LNCAP (cell line): ENCODE results near the gene CRELD2.

Source experiments
- TF ChIP-seq, protein P1 (sequence below): fragments of 450-650 bp; IDR thresholded peaks from 2 replicates; pipeline ENCODE4 v1.5.1; 2017; ENCODE audit warnings: mild to moderate bottlenecking

CRELD2 gene

DNA sequence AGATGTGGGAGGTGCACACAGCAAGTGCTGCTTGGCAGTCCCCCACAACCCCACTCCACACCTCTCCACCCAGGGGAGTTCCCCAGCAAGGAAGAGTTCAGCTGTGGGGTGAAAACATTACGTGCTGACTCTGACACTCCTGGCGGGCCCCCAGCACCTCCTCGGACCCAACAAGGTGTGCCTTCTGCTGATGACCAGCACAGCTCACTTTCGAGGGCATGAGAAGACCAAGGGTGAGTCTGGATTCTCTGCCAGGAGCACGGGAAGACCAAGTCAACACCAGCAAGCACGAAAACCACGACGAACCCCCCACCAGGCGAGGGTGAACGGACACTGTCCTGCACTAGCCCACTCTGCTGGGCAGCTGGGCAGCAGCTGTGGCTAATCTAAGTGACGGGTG lies 1.6 kb upstream of the CRELD2 start:
- TF ChIP-seq, protein P1, sequence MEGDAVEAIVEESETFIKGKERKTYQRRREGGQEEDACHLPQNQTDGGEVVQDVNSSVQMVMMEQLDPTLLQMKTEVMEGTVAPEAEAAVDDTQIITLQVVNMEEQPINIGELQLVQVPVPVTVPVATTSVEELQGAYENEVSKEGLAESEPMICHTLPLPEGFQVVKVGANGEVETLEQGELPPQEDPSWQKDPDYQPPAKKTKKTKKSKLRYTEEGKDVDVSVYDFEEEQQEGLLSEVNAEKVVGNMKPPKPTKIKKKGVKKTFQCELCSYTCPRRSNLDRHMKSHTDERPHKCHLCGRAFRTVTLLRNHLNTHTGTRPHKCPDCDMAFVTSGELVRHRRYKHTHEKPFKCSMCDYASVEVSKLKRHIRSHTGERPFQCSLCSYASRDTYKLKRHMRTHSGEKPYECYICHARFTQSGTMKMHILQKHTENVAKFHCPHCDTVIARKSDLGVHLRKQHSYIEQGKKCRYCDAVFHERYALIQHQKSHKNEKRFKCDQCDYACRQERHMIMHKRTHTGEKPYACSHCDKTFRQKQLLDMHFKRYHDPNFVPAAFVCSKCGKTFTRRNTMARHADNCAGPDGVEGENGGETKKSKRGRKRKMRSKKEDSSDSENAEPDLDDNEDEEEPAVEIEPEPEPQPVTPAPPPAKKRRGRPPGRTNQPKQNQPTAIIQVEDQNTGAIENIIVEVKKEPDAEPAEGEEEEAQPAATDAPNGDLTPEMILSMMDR = no peak

DNA sequence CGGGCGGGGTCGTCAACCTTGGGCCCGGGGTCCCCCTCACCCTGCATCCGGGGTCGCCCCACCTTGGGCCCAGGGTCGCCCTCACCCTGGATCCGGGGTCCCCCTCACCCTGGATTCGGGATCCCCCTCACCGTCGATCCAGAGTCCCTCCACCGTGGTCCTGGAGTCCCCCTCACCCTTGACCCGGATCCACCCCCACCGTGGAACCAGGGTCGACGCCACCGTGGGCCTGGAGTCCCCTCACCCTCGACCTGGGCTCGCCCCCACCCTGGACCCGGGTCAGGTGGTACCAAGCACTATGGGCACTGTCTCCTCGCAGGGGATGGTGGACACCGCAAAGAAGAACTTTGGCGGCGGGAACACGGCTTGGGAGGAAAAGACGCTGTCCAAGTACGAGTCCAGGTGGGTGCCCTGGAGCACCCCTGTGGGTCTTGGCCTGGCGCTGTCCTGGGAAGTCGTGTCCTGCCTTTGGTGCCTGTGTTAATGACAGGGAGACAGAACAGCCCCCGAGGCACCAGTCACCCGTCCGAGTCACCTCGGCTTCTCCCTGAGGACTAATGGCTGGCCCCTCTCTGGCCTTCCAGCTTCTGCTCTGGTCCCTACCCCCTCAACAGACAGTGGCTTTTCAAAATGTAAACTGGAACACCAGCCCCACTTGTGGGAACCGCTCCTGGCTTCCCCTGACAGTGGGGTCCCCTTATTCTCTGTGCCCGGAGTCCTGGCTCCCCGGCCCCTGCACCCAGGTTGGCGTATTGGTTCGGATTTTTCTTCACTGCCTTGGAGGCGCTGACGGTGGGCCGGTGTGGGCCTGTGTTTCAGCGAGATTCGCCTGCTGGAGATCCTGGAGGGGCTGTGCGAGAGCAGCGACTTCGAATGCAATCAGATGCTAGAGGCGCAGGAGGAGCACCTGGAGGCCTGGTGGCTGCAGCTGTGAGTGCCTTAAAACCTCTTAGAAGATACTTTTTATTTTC lies 762 bp downstream of the CRELD2 start:
- TF ChIP-seq, protein P1 = no peak

DNA sequence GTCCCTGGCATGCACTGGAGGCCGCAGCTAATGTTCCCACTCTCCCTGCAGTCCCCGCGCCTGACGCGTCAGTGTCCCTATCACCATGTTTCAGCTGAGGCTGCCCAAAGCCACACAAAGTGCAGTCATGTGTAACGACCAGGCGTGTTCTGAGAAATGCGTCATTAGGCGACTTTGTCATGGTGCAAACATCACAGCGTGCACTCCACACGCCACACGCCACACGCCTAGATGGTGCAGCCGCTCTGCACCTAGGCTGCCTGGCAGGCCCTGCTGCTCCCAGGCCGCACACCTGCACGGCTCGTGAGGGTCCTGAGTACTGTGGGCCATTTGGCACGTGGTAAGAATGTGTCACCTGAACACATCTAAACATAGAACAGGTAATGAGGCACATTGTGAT lies 2.4 kb downstream of the CRELD2 start:
- TF ChIP-seq, protein P1 = no peak

DNA sequence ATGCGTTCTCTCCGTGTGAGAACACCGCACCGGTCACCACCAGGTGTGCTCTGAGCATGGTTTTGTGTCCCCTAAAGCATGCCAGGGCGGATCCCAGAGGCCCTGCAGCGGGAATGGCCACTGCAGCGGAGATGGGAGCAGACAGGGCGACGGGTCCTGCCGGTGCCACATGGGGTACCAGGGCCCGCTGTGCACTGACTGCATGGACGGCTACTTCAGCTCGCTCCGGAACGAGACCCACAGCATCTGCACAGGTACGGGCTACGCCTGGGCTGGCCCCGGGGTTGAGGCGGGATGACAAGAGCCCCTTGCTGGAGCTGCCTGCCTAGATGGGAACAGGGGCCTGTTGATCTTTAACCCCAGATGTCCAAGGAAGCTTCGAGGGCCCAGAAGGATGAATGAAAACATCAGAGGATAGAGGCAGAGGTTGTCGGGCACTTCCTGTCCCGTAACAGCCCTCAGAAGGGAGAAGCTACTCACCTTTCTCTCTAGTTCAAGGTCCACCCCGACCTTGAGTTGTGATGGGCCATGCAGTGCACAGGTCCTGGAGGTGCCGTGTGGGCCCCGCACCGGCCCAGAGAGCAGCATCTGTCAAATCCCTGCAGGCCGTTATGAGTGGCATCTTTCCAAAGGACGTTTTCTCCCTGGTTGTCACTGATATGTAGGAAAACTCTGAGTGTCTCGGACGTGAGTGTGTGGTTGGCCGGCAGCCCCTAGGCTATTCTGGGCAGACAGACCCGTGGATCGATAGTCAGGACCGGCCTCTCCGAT lies 3.3 kb downstream of the CRELD2 start:
- TF ChIP-seq, protein P1 = no peak

DNA sequence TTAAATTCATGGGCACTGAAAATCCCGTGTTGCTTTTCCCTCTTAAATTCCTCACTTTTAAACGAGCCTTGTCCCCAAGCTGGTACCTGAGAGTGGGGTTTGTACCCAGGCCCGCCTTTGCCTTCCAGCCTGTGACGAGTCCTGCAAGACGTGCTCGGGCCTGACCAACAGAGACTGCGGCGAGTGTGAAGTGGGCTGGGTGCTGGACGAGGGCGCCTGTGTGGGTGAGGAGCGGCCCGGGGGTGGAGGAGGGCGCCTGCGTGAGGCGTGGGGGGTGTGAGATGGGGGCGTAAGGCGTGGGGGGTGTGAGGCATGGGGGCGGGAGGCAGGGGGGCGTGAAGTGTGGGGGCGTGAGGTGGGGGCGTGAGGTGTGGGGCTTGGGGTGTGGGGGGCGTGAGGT lies 4.0 kb downstream of the CRELD2 start:
- TF ChIP-seq, protein P1 = no peak

DNA sequence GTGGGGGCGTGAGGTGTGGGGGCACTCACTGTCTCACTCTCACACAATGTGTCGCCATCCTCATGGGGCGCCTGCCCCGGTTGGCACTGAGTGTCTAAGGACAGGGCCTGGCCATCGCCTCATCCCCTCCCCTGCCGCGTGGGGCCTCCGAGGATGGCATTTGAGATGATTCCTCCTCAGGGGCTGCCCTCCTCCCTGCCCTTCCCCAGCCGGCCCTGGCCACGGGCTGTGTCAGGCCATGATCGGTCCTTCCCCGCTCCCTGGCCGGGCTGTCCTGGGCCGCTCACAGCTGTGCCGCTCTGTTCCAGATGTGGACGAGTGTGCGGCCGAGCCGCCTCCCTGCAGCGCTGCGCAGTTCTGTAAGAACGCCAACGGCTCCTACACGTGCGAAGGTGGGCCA lies 4.5 kb downstream of the CRELD2 start:
- TF ChIP-seq, protein P1 = no peak

DNA sequence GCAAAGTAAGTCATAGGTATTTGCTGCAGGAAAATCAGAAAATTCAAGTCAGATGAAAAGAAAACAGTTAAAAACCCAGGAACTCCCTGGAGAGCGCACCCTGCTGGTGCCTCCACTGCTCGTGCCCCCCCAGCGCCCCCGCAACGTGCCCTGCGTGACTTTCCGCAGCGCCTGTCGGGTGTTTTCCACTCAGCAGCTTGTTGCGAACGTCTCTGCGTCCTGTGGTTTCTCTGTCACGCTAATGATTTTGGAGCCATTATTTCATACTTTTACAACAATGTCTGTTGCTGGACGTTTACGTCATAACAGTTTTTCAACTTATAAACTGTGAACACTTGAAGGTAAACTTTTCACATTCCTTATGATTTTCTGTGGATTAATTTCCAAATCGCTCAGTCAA lies 5.0 kb downstream of the CRELD2 start:
- TF ChIP-seq, protein P1 = peak; percentile 26; the same call in 1 of the 2 replicates
